ENCODE measurements around the gene SMPD3.

The SMPD3 gene

DNA sequence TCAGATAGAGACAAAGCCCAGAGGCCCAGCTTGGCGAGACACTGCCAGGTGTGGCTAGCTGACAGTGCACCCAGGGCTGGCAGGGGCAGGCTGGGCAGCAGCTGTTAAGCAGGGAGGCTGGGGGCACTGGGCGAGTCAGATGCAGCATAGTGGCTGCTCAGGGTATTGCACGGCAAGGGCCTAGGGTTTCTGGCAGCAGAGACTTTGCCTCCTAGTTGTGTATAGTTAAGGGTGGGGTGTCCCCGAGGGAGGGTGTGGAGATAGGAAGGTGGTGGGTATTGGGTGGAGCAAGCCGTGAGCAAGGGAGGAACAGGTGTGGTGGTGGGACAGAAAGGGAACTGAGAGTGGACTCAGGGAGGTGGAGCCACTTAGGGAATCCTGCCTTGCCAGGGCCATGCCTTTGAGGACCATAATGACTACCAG is 66.0 kb downstream of the SMPD3 start:
- no peak for DNase-seq (ENCODE audit: low read depth in 2 of 2)

DNA sequence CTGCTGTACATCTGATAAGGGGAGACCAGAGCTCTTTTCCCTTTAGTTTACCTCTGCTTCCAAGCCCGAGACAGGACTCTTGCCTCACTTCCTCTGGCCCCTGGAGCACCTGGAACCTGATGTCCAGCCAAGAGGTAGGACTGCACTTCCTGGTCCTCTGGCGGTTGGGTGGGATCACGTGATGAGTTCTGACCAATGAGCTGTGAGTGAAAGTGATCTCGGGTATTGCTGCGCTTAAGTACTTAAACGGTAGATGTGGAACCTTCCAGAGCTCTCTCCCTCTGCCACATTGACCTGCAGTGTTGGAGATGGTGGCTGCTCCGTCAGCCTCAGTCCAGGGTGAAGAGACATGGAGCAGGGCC is 67.0 kb downstream of the SMPD3 start:
- no peak for DNase-seq (ENCODE audit: low read depth in 2 of 2)

DNA sequence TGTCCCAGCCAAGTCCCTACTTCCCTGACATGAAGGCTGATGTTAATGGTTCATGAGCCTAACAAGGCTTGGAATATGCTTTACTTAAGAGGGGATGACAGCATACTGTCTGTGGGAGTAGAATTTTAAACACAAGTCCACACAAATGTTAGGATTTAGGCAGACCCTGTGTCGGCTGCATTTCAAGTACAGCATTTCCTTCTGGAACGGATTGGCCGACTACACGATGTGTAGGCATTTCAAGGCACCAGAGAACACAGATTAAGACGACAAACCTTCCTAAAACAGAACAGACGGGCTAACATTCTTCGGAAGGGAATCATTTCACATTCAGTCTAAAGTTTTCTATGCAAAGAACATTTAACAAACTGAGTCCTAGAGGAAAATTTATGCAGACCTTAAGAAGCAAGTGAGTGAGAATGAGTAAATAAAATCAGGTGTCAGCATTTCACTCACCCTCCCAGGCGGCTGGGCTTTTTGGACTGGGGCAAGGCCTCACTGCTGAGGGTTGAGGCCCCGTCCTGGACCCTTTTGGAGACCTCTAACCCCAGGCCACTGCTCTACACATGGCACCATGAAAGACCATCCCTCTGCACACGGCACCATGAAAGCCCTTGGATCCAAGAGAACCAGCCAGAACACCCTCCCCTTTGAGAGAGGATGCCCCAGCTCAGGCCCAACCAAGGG is 67.5 kb downstream of the SMPD3 start:
- no peak for DNase-seq (ENCODE audit: low read depth in 2 of 2)

DNA sequence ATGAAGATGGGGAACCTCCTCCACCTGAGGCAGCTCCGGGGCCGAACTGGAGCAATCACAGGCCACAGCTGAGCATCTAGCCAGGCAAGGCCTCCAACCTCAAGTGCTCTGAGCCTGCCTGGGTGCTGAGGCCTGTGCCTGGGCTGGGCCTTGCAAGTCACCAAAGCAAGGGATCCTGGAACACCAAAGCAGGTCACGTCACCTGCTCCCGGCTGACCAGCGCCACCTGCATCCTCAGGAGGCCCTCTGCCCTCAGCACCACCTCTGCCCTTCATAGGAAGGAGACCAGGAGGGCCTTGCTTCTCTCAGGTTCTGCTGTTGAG is 68.0 kb downstream of the SMPD3 start:
- no peak for DNase-seq (ENCODE audit: low read depth in 2 of 2)

DNA sequence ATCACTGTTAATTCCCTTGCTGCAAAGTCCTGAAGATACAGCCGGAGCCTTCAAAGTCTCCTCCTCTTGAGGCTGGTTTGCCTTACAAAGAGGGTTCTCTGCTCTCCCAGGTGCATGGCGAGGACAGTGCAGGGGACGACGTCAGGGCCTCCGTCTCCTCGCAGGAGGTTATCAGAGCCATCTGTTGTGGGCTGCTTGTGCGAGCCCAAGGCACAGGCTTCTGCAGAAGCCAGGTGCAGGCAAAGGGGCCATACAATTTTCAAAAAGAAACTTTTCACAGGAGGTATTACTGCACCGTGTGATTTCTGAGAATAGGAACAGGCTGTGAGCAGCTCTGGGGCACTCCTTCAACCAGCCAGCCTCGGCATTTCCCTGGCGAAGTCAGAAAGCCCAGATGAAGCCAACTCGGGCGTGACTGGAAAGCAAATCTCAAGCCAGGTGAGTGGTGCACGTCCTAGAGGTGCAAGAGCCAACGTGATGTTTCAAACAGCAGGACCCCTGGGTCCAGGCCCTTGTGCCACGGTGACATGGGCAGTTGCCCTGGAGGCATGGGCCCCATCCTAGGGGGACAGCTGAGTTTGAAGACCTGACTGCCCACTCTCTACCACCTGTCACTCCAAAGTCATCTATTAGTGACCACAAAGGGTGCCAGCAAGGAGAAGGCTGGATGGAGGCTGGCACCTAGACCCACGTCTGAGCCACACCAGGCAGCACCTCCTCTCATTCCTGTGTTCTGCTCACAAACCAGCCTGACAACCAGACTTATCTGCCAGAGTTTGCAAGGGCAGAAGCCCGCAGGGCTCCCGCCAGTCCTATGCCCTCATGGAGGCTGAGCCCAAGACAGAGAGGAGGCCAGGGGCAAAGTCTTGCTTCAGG is 68.6 kb downstream of the SMPD3 start:
- no peak for DNase-seq (ENCODE audit: low read depth in 2 of 2)

DNA sequence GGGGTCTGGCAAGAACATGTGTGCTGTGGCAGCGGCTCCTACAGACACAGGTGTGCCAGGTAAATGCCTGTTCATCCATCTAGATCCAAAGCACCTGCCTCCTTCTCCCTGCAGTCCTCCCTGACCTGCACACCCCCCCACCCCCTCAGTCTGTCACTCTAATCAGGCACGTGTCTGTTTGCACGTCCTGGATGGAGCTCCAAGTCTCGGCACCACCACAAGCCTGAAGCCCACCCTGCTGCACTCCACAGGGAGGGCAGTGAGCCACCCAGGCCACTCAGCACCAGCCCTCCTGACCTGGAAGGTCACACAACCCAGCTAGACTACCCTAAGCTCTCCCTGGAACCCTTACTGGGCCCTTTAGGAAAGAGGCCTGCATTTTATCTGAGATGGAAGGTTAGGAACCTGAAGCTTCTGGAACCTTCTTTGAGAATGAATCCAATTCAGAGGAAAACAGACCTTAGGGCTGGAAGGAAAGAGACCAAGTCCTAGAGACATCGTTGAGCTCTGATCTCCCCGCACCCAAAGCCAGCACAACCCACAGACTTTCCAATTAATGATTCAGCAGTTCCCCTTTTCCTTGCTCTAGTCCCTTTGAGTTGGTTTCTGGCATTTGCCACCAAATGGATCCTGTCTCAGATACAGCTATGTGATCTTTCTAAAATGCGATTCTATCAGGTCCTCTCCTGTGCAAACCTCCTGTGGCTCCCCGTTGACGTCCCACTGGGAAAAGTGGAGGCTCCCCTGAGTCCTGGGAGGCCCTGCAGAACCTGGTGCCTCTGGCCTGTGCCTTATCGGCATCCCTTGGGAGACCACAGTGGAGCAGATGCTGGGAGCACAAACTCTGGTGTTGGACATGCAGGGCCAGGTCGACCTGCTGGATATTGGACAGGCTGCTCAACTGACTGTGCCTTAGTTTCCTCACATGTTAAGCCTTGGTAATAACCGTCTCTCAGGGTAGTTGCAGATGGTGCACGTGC is 69.6 kb downstream of the SMPD3 start:
- no peak for DNase-seq (ENCODE audit: low read depth in 2 of 2)

DNA sequence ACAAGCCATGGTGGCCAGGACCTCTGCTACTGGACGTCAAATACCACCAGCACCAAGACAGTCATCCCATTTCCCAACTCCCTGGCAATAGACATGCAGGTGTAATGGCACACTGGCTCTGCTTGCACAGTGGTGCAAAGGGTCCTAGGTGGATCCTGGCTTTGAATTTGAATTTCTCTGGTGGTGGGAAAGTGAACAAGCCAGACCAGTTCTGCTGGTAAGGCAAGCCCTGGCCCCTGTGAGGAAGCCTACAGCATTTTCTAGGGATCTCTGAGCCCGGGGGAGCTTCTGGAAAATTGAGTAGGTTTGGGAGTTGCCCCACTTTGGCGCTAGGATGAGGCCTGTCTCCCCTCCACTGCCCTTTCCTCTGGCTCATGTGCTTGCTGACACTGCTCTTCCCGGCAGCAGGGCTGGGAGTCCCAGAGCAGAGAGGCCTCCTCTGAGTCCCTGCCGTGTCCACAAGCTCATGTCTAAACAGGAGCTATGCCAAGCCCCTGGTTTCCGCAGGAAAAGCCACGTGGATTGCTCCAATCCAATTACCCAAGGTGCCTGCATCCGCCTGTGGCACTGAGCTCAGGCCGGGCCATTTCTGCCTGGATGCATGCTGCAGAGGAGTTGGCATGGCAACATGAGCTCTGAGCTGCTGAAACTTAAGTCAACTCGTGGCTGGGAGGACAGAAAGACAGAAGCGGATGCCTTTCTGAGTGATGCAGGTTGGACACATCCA is 70.5 kb downstream of the SMPD3 start:
- no peak for DNase-seq (ENCODE audit: low read depth in 2 of 2)

DNA sequence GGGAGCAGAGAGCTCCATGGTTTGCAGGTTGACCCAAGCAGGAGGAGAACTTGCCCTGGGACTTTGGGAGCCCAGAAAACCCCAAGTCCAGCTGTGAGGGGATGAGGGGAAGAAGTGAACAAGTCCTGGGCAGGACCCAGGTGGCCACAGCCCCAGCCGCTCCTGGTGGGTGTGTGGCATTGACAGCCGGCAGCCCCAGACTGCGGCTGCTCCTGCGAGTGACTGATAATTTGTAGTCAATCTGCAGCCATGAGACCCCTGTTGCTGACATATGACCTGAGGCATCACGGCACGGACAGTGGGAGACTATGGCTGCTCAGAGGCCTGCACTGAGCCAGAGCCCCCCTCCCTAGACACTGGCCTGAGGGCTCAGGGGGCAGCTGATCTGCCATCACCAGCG is 71.1 kb downstream of the SMPD3 start:
- DNase-seq (ENCODE audit: low read depth in 2 of 2), result no peak

DNA sequence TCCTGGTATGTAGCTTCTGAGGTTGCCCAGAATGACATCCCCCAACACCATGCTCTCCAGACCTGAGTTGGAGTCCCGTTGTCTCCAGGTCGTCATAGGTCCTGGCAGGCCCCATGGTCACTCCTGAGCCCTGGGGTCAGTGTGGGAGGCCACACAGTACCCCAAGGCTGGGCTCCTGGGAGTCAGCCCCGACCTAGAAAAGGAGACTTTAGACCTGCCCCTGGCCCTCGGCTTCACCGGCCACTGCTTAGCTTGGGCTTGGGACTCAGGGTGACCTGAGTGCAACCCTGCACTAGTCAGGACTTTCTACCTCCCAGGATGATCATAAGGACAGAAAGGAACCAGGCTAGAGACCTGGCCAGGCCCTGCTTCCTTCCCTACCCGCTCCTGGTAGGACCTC is 71.7 kb downstream of the SMPD3 start:
- DNase-seq (ENCODE audit: low read depth in 2 of 2), result no peak

DNA sequence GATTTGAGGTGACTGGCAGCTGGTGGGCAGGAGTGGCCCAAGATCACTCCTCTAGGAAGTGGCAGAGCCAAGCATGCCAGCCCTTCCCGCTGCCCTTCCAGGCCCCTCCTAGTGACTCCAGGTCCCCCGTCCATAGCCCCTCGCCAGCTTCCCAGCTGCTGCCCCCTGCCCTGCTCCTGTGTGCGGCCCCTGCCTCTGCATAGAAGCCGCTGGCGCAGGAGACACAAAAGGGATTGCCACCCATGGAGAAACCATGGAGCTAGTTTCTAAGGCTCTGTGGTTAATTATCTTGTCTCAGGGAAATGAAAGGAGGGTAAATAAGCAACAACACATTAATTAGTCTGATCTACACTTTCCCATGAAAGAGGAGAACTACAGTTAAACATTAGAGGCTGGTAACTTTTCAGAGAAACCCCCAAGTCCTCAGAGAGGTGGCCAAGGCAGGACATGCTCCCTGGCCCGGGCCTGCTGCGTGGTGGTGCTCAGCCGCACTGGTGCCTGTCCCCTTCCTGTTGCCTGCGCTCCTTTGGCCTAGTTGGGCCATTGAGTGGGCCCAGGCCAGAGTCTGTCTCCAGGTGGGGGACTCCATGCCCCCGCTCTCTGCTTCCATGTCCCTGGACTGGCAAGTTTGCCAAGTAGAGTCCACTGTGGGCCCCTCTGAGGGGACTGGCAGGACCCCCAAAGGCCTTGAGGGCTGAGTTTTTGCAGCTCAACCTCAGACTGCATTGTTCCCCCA is 72.3 kb downstream of the SMPD3 start:
- DNase-seq (ENCODE audit: low read depth in 2 of 2), result no peak

DNA sequence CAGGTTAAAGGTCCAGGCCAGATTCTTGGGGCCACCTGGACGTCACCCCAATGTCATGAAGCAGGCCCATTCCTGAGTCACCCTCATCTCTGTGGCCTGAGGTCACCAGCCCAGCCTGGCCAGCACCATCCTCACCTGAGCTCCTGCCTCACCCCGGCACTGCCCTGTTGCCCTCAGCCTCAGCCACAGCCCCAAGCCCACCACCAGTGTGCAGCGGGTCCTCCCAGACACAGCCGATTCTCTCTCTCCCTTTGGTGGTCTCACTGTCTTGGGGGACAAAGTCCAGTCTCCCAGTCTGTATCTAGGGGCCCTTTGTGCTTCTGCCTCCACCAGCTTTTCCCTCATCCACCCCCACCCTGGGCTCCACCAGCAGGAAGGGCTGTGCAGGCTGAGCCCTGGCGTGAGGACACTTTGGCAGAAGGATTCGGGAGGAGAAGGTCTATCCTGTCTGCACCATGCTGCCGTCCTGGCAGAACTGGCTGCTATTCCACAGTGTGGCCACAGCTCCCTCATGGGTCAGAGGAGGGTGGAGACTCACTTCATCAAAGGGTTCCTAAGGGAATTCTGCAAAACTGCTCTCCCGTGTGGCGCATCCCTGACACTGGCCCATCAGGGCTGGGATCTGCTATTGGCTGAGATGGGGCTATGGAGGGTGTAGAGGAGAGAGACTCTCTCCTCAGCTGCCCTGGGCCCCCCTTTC is 73.2 kb downstream of the SMPD3 start:
- no peak for DNase-seq (ENCODE audit: low read depth in 2 of 2)

DNA sequence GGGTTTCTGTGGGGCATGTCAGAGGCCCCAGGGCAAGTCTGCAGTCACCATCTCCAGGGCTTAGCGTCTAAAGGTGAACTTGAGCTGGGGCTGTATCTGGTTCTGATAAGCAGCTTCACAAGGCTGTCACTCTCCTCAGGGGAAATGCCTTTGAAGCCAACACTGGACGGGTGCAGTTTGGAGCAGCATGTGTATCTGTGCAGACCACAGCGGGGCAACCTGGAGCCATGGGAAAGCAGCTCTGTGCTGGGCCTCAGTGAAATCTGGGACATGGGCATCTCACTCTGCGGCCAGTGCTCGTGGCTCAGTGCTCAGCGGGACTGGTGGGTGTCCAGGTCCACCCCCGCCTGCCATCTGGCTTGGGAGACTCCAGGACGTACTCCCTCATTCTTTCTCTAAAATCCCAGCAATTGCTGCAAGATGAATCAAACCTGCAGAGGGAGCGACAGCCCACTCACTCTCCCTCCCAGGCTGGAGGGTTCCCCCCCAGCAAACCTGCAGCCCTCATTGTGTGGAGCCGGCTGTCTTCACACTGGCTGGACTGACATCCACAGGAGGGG is 74.0 kb downstream of the SMPD3 start:
- DNase-seq (ENCODE audit: low read depth in 2 of 2), result no peak

DNA sequence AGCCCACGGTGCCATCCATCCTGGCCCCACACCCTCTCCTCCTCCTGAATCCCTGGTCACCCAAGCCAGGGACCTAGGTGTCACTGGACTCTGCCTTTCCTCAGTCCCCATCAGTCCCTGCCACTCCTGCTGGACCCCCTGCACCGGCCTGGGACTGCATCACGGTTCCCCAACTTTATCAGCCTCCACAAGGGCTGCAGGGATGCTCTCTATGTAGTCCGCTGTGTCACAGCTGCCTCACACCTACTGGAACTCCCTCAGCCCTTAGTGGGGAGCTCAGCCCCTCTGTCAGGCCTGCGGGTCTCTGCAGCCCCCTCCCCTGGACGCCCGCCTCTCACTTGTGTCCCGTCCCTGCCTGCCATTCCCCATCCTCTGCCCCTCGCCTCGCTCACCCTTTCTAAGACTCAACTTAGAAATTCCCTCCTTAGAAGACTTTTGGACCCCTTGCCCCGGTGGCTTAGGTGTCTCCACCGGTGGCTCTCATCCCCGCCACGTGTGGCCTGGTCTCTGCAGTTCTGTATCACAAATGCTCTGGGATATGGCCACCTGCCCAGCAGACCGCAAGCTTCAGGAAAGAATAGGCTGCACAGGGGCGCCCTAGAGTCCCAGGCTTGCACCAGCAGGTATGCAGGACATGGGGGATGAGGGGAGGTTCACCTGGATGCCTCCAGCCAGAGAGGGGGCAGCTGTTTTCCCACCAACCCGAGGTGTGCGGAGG is 74.6 kb downstream of the SMPD3 start:
- no peak for DNase-seq (ENCODE audit: low read depth in 2 of 2)

DNA sequence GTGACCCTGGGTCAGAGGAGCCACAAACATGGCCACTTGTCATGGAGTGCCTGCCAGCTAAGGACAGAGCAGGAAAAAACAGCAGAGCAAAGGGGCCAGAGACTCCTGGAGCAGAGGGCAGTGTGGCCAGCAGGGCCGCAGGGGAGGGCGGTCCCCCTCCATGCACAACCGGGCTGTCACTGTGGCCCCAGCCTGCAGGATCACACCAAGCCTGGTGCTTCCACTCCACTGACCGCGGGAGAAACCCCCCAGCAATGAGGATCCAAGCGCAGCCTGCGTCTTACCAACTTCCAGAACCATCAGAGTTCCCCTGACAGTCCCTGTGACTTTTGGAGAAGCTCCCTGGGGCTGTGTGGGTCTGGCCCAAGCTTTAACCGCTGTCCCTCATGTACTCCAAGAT is 75.5 kb downstream of the SMPD3 start:
- no peak for DNase-seq (ENCODE audit: low read depth in 2 of 2)

DNA sequence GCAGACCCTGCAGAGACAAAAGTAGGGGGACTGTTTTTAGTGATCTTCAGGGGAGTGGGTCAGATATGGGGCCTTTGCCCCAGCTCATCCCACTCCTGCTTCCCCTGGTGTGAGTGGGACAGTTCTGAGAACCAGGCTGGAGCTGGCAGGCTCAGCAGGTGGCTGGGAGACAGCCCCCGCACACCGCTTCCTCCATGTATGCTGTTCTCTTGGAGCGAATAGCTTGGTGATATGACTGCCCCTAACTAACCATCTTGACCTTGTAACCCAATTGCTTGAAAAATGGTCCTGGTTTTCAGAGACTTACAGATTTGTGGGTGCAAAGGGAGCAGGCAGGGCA is 76.0 kb downstream of the SMPD3 start:
- no peak for DNase-seq (ENCODE audit: low read depth in 2 of 2)

DNA sequence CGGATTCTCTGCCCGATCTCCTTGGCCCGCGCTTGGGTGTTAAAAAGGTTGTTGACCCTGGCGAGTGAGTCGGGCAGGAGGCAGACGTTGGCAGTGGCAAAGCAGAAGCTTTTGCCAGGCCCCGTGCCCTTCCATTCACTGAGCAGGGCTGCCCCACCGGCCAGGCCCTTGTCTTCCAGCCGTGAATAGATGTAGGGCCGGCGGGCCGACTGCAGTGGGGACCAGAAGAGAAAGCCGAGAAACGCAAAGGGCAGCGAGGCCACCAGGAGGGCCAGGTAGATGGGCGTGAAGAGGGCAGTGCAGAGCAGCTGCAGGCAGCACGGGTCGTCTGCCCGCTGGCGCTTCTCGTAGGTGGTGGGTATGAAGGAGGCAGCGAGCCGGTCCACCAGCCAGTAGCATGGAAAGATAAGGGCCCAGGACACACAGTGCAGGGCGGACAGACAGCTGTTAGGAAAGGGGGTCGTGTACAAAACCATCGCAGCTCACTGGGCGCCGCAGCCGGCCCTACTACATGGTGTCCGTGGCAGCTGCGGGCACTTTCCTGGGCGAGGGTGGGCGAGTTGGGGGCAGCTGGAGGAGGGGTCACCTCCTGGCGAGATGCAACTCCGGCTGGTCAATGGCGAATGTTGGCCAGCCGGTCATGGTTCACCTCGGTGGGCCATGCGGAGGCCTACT is 76.5 kb downstream of the SMPD3 start:
- DNase-seq (ENCODE audit: low read depth in 2 of 2), result no peak

DNA sequence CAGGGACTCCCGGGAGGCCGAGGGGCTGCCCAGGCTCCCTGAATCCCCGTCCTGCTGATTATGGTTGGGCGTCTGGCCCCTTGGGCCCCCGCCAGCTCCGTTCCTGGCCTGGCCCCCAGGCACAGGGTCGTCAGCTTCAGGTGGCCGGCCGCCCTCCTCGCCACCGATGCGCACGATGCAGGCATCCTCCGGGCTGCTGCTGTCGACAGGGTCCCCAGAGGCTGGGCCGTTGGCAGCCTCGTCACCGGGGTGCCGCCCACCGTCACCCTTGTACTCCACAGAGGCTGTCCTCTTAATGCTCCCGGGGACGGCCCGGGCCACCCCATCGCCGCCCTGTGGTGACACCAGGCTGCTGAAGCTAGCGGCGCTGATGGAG is 77.0 kb downstream of the SMPD3 start:
- DNase-seq (ENCODE audit: low read depth in 2 of 2), result no peak

DNA sequence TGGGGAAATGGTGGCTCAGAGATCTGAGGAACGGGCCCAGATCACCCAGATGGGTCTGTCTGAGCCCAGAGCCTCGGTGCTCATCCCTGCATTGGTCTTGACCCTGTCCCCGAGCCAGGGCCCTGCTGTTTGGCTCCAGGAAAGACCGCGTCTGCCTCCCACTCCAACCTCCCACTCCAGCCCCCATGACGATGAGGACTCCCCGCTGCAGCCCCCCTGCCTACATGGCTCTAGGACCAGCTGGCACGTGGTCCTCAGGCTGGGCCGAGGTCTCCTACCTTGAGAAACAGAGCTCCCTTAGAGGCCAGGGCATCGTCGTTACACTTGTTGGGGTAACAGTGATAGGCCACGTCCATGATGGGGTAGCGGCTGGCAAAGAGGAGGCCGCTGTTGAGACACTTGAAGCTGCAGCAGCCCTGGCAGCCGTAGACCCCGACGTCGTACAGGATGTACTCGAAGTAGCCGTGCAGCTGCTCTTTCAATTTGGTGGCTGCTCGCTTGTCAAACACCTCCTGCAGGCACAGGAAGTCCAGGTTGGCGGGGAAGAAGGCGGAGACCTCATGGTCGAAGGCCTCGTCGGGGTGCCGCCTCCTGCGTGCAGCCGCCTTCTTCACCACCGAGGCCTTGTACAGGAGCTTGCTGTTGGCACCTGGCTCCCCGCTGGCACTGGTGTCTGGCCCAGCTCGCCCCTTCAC is 77.6 kb downstream of the SMPD3 start:
- no peak for DNase-seq (ENCODE audit: low read depth in 2 of 2)

Data from stimulated activated CD8-positive, alpha-beta memory T cell treated with anti-CD3 and anti-CD28 coated beads, Interleukin-2, amount 100 ng/mL, for 1 hour (primary cell).